ENCODE results near the gene GLRX2. TPM values are rescaled to one million over a fixed set of nuclear protein-coding genes. Genes with fewer than 3 reads are reported as not detected.

GLRX2 gene
- total RNA-seq, 2 experiments from 2014 or later = 16.5 to 18.5 TPM

GRCh38 chr1:193079187-193079586, 26.0 kb downstream of the GLRX2 start:
- Mint-ChIP-seq H3K27me3 (ENCODE audit: low read depth) (no peaks in the 10 kb centered on the region), H3K4me3 (no peak overlapping the region), H3K9me3 (no peaks in the 10 kb centered on the region), H3K36me3 (ENCODE audit: low read depth) (peaks cover 36% of the 10 kb centered on the region), H3K4me1 (ENCODE audit: low read depth) (peaks cover 6% of the 10 kb centered on the region), H3K27ac (no peak overlapping the region)
- CTCF ChIA-PET = no interaction called here
- intact Hi-C loops (cut with micrococcal nuclease) = no loop called here
- DNase-seq = no peak

GRCh38 chr1:193077991-193078390, 27.2 kb downstream of the GLRX2 start:
- CTCF ChIA-PET = no interaction called here
- intact Hi-C loops (cut with micrococcal nuclease) = no loop called here
- Mint-ChIP-seq H3K4me3 (no peak overlapping the region), H3K4me1 (ENCODE audit: low read depth) (peaks cover 7% of the 10 kb centered on the region), H3K36me3 (ENCODE audit: low read depth) (peaks cover 39% of the 10 kb centered on the region), H3K9me3 (no peaks in the 10 kb centered on the region), H3K27me3 (ENCODE audit: low read depth) (no peaks in the 10 kb centered on the region), H3K27ac (no peak overlapping the region)
- no peak for DNase-seq

GRCh38 chr1:193070942-193071341, 34.3 kb downstream of the GLRX2 start:
- peaks cover 10% of the 10 kb centered on the region for H3K36me3 Mint-ChIP-seq (ENCODE audit: low read depth)
- intact Hi-C loops (cut with micrococcal nuclease) = loop anchor here (1.0 kb wide), 1 partner anchor 12 kb away; the partner anchor contains the start of genes RO60 and UCHL5
- no peak overlapping the region for H3K4me3 Mint-ChIP-seq
- peak; percentile 11 for DNase-seq
- H3K9me3 Mint-ChIP-seq = no peaks in the 10 kb centered on the region
- H3K27ac Mint-ChIP-seq = no peak overlapping the region
- CTCF ChIA-PET = interaction anchor here (0.7 to 1.7 kb wide), 3 partner anchors 13 to 259 kb away, joined by 3 to 5 read pairs (median 3); no protein-coding TSS in a partner anchor
- H3K4me1 Mint-ChIP-seq (ENCODE audit: low read depth) = peaks cover 43% of the 10 kb centered on the region
- H3K27me3 Mint-ChIP-seq (ENCODE audit: low read depth) = no peaks in the 10 kb centered on the region

GRCh38 chr1:193070386-193070753, 34.8 kb downstream of the GLRX2 start:
- no peak for DNase-seq
- intact Hi-C loops (cut with micrococcal nuclease) = loop anchor here (1.0 kb wide), 1 partner anchor 11 kb away; the partner anchor contains the start of genes RO60 and UCHL5
- Mint-ChIP-seq H3K9me3 (no peaks in the 10 kb centered on the region), H3K27ac (no peak overlapping the region), H3K4me3 (no peak overlapping the region), H3K27me3 (ENCODE audit: low read depth) (no peaks in the 10 kb centered on the region), H3K4me1 (ENCODE audit: low read depth) (peaks cover 45% of the 10 kb centered on the region), H3K36me3 (ENCODE audit: low read depth) (peaks cover 10% of the 10 kb centered on the region)
- CTCF ChIA-PET = interaction anchor here (0.6 to 1.7 kb wide), 5 partner anchors 12 to 196 kb away, joined by 3 to 5 read pairs (median 3); partner anchors contain the start of gene CDC73

- intact Hi-C loops (cut with micrococcal nuclease) = loop anchor here (1.0 kb wide), 1 partner anchor 11 kb away; the partner anchor contains the start of genes RO60 and UCHL5
- Mint-ChIP-seq H3K27me3 (ENCODE audit: low read depth) (no peaks in the 10 kb centered on the region), H3K4me3 (no peak overlapping the region), H3K9me3 (no peaks in the 10 kb centered on the region), H3K4me1 (ENCODE audit: low read depth) (peaks cover 50% of the 10 kb centered on the region), H3K36me3 (ENCODE audit: low read depth) (peaks cover 10% of the 10 kb centered on the region), H3K27ac (no peak overlapping the region)
- no peak for DNase-seq
- CTCF ChIA-PET = interaction anchor here (0.6 to 1.7 kb wide), 4 partner anchors 14 to 197 kb away, joined by 3 to 5 read pairs (median 3); partner anchors contain the start of gene CDC73
Measured at GRCh38 chr1:193069748-193070385, 35.3 kb downstream of the GLRX2 start.

GRCh38 chr1:193068013-193068412, 37.2 kb downstream of the GLRX2 start:
- intact Hi-C loops (cut with micrococcal nuclease) = no loop called here
- CTCF ChIA-PET = no interaction called here

GRCh38 chr1:193066606-193067005, 38.6 kb downstream of the GLRX2 start:
- Mint-ChIP-seq H3K4me1 (ENCODE audit: low read depth) (peaks cover 70% of the 10 kb centered on the region), H3K36me3 (ENCODE audit: low read depth) (peaks cover 4% of the 10 kb centered on the region), H3K4me3 (no peak overlapping the region), H3K9me3 (no peaks in the 10 kb centered on the region), H3K27me3 (ENCODE audit: low read depth) (no peaks in the 10 kb centered on the region), H3K27ac (no peak overlapping the region)
- intact Hi-C loops (cut with micrococcal nuclease) = no loop called here
- CTCF ChIA-PET = interaction anchor here (0.6 kb wide), 1 partner anchor 368 kb away, joined by 4 read pairs; no protein-coding TSS in a partner anchor
- no peak for DNase-seq

More at GRCh38 chr1:193068013-193068412, 37.2 kb downstream of the GLRX2 start:
- H3K27ac Mint-ChIP-seq = peak overlapping the region; percentile 47
- H3K4me1 Mint-ChIP-seq (ENCODE audit: low read depth) = peaks cover 62% of the 10 kb centered on the region
- H3K4me3 Mint-ChIP-seq = no peak overlapping the region
- H3K27me3 Mint-ChIP-seq (ENCODE audit: low read depth) = no peaks in the 10 kb centered on the region
- H3K9me3 Mint-ChIP-seq = no peaks in the 10 kb centered on the region
- H3K36me3 Mint-ChIP-seq (ENCODE audit: low read depth) = peaks cover 7% of the 10 kb centered on the region
- DNase-seq = no peak

GRCh38 chr1:193065954-193066353, 39.3 kb downstream of the GLRX2 start:
- peaks cover 4% of the 10 kb centered on the region for H3K36me3 Mint-ChIP-seq (ENCODE audit: low read depth)
- CTCF ChIA-PET = no interaction called here
- H3K27ac Mint-ChIP-seq = no peak overlapping the region
- H3K4me3 Mint-ChIP-seq = no peak overlapping the region
- DNase-seq = no peak
- H3K27me3 Mint-ChIP-seq (ENCODE audit: low read depth) = no peaks in the 10 kb centered on the region
- no peaks in the 10 kb centered on the region for H3K9me3 Mint-ChIP-seq
- peaks cover 72% of the 10 kb centered on the region for H3K4me1 Mint-ChIP-seq (ENCODE audit: low read depth)
- intact Hi-C loops (cut with micrococcal nuclease) = no loop called here

- Mint-ChIP-seq H3K27ac (no peak overlapping the region), H3K9me3 (no peaks in the 10 kb centered on the region), H3K27me3 (ENCODE audit: low read depth) (no peaks in the 10 kb centered on the region), H3K4me3 (no peak overlapping the region), H3K36me3 (ENCODE audit: low read depth) (peaks cover 15% of the 10 kb centered on the region), H3K4me1 (ENCODE audit: low read depth) (peaks cover 63% of the 10 kb centered on the region)
- CTCF ChIA-PET = no interaction called here
- DNase-seq = no peak
- intact Hi-C loops (cut with micrococcal nuclease) = no loop called here
Measured at GRCh38 chr1:193062698-193063463, 42.3 kb downstream of the GLRX2 start.

GRCh38 chr1:193060938-193061337, 44.3 kb downstream of the GLRX2 start:
- H3K36me3 Mint-ChIP-seq (ENCODE audit: low read depth) = peaks cover 16% of the 10 kb centered on the region
- H3K4me1 Mint-ChIP-seq (ENCODE audit: low read depth) = peaks cover 64% of the 10 kb centered on the region
- H3K27me3 Mint-ChIP-seq (ENCODE audit: low read depth) = no peaks in the 10 kb centered on the region
- peak overlapping the region; percentile 94 for H3K4me3 Mint-ChIP-seq
- intact Hi-C loops (cut with micrococcal nuclease) = no loop called here
- peak overlapping the region; percentile 46 for H3K27ac Mint-ChIP-seq
- peak; percentile 14 for DNase-seq
- H3K9me3 Mint-ChIP-seq = no peaks in the 10 kb centered on the region
- CTCF ChIA-PET = interaction anchor here (0.5 kb wide), 1 partner anchor 200 kb away, joined by 3 read pairs; no protein-coding TSS in a partner anchor

- no peaks in the 10 kb centered on the region for H3K9me3 Mint-ChIP-seq
- no peak for DNase-seq
- H3K4me1 Mint-ChIP-seq (ENCODE audit: low read depth) = peaks cover 60% of the 10 kb centered on the region
- H3K36me3 Mint-ChIP-seq (ENCODE audit: low read depth) = peaks cover 16% of the 10 kb centered on the region
- H3K27ac Mint-ChIP-seq = peak overlapping the region; percentile 97
- CTCF ChIA-PET = no interaction called here
- intact Hi-C loops (cut with micrococcal nuclease) = no loop called here
- no peaks in the 10 kb centered on the region for H3K27me3 Mint-ChIP-seq (ENCODE audit: low read depth)
- peak overlapping the region; percentile 94 for H3K4me3 Mint-ChIP-seq
Measured at GRCh38 chr1:193060406-193060805, 44.8 kb downstream of the GLRX2 start.

GRCh38 chr1:193060115-193060403, 45.2 kb downstream of the GLRX2 start:
- Mint-ChIP-seq H3K9me3 (no peaks in the 10 kb centered on the region), H3K27me3 (ENCODE audit: low read depth) (no peaks in the 10 kb centered on the region), H3K4me3 (peak overlapping the region; percentile 94), H3K36me3 (ENCODE audit: low read depth) (peaks cover 16% of the 10 kb centered on the region), H3K4me1 (ENCODE audit: low read depth) (peaks cover 58% of the 10 kb centered on the region), H3K27ac (peak overlapping the region; percentile 97)
- no peak for DNase-seq
- CTCF ChIA-PET = no interaction called here
- intact Hi-C loops (cut with micrococcal nuclease) = no loop called here
